ENCODE measurements around the gene KCNJ12.
"Not testable (repeated sequence)": the region's sequence is repeated elsewhere in the genome, so short reads cannot be mapped to it uniquely, and the experiment has no call there.

The KCNJ12 gene

DNA sequence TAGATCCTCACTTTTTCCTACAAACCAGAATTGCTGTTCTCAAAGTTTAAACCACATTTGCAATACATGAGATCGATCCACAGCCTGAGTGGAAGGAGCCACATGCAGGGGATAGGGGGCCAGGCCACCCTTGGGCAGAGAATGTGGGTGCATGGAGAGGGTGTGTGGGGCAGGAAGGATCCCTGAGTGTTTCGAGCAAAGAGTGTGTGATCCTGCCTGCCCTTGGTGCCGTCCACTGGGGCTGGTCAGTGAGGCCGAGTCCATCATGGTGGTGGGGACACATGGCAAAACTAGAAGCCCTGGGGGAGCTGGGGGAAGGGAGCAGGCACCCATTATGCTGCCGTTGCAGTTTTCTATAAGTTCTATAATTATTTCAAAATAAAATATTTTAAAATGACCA lies 77.8 kb downstream of the KCNJ12 start:
- not testable (repeated sequence) for DNase-seq

DNA sequence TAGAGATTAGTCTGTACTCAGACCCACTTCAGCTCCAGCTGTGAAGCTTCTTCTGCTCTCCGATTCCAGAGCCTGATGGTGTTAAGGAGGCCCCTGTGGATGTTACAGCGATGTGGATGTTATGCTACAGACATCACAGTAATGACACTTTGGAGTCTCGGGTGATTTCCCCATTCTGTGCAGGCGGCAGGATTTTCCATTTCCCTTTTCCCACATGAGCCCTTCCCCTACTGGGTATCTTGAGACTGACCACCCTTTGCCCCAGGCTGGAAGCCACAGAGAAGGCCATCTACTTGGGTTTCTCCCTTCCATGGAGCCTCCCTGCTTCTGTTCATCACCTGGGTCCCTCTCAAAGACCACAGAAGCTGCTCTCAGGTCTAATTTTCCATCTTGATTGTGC lies 78.3 kb downstream of the KCNJ12 start:
- DNase-seq = no peak

DNA sequence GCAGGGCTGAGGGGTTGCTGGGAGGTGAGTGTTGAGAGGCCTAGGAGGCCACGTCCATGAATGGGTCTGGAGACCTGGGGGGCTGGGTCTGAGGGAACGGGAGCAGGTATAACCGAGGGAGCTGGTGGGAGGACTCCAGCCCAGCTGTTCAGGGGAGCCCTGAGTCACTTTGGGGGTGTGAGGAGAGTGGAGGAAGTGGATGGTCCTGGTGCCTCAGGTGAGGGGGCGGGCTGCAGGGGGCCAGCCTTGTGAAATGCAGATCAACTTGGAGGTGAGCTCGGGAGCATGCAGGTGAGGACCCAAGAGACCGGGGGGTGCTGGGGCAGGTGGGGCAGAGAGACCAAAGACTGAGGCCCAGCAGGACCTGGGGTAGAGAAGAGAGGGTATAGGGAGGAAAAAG lies 79.6 kb downstream of the KCNJ12 start:
- DNase-seq = no peak

DNA sequence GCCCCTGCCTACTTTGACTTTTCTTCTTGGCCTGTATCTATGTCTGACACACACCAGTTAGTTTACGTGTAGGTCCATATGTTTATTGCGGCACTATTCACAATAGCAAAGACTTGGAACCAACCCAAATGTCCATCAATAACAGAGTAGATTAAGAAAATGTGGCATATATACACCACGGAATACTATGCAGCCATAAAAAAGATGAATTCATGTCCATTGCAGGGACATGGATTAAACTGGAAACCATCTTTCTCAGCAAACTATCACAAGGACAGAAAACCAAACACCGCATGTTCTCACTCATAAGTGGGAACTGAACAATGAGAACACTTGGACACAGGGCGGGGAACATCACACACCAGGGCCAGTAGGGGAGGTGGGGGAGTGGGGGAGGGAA lies 80.3 kb downstream of the KCNJ12 start:
- DNase-seq = not testable (repeated sequence)

- DNase-seq = peak; percentile 91
Observed at GRCh38 chr17:21457051-21458026, 81.2 kb downstream of the KCNJ12 start.

DNA sequence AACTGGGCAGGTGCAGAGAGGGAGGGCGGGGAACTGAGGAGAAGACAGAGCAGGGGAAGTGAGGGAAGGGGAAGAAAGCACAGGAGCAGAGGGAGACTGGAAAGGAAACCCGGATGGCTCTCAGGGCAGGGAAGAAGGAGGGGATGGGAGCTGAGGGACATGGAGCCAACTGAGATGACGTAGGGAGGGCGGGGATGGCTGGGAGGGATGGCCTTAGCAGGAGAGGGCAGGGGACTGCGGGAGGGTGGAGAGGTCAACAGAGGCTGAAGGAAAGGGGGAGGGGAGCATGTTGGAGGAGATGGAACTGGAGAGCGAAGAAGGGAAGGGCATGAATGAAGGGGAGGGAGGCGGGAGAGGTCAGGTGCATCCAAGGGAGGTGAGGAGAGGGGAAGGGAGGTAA lies 81.9 kb downstream of the KCNJ12 start:
- no peak for DNase-seq

DNA sequence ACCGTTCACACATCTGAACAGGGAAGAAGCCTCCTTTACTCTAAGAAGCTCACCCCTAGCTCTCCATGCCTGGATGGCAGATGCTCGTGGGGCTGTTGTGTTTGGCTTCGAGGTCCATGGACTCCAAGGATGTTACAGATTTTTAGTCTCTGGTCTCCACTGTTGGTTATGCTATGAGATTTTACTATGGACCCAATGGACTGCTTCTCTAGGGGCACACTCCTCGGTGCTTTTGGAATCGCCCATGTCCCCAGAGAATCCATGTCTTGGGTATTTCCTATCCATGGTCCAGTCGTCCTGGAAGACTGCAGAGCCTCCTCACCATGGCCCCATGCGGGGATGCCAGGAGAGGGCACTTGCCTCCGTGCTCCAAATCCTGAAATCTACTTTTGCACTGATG lies 83.4 kb downstream of the KCNJ12 start:
- no peak for DNase-seq

DNA sequence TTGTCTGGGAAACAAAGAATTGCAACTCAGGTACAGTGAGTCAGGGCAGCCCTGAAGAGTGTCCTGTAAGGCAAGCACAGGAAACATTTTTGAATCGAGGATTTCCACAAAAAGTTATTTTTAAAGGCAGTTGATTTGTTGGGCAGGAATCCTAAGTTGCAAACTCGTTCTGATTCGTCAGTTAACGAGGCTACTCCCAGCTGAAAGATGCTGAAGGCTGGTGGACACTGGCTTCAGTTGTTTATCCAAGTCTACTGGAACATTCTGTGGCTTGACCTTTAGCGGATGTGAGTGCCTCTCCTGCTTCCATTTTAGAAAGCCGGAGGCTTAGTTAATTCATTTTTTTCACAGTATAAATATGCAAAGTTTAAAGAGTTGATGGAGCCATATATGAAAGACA lies 84.2 kb downstream of the KCNJ12 start:
- no peak for DNase-seq

GRCh38 chr17:21462237-21462636 lies 86.1 kb downstream of the KCNJ12 start:
- no peak for DNase-seq

DNA sequence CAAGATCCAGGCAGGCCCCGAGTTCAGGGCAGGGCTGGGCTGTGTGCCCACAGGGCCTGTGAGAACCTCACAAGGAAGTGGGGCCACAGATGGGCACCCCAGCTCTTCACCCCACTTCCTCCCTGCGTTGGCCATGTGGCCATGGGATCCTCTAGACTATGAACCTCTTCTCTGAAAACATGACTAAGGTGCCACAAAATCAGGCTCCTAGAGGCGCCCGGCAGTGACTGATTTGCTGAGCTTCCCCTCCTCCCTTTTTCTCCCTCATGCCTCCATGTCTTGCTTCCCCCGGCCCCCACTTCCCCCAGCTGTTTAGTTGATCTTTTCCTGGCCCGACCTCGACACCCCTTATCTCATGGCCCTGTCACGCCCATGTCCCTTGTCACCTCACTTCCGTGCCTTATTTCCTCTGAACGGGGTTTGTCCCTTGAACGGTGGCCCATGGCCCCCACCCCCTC lies 87.1 kb downstream of the KCNJ12 start:
- DNase-seq = no peak

- no peak for DNase-seq
Observed at GRCh38 chr17:21463779-21464407, 87.7 kb downstream of the KCNJ12 start.

DNA sequence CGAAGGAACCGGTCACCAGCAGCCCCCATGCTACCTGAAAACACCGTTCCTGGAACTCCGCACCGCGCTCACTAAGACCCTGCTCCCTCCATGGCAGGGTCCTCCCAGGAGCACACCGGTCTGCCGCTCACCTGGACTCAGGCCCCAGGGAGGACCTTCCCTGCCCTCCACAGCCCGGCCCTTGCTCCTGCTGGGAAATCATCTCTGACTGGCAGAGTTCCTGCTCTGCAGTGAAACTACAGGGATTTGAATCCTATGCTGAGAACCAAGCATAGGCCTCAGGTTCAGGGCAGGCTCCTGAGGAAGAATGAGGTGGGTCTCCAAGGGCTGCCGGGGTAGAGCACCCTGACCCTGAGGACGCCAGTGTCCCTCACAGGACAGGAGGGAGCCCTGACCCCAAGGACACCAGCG lies 88.5 kb downstream of the KCNJ12 start:
- no peak for DNase-seq

- DNase-seq = no peak
Observed at GRCh38 chr17:21466550-21466949, 90.4 kb downstream of the KCNJ12 start.

- no peak for DNase-seq
Observed at GRCh38 chr17:21467196-21467595, 91.0 kb downstream of the KCNJ12 start.

DNA sequence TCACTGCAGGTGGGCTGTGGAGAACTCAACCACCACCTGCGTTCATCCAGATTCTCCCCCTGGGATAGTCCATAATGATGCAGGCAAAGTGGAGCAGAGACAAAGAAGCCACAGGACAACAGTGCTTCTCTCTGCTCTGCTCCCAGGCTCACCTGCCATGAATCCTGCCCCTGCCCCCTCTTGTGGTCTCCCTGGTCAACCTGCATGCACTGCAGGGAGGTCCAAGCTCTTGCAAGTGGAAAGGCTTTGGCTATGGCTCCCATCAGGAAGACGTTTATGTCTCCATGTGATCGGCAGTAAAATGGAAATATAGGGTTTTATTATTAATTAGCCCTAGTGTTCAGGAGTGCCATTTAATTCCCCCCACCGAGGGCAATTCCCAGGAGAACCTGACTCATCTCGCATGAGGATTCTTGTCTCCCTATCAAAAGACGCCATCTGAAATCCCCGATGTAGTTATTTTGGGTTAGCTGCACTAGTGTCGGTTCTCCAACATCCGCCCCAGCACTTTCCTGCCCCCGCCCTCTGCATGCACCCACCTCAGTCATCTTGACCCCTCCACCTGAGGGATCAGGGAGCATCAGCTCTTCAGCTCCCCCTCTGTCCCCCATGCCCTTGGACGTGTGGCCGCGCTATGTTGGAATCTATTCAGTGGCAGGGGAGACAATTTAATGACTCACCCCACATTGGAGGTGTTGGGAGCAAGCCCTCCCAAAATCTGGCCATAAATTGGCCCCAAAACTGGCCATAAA lies 91.8 kb downstream of the KCNJ12 start:
- DNase-seq = no peak

All from CD4-positive, alpha-beta T cell treated with Interleukin-17A for 1 hour (primary cell).